ENCODE results near the gene ADCY10. TPM values are rescaled to one million over a fixed set of nuclear protein-coding genes. Genes with fewer than 3 reads are reported as not detected.

The ADCY10 gene
- total and polyA plus RNA-seq, 2 donors (not counting 3 experiments of a cell fraction or from before 2014, with no cell fraction given): not detected

GRCh38 chr1:167762061-167762746 is 151.7 kb downstream of the ADCY10 start:
- DNase-seq (ENCODE audit: low read depth, low spot score): no peak
- intact Hi-C loops (cut with micrococcal nuclease): no loop called here
- no peak overlapping the region for H3K9ac ChIP-seq (replicated peaks; ENCODE audit: extremely low read depth, insufficient read depth, low read length)
- CTCF ChIA-PET: interaction anchor here (0.6 to 0.9 kb wide), 2 partner anchors 42 to 110 kb away, joined by 3 read pairs; no protein-coding TSS in a partner anchor
- peaks cover 47% of the 10 kb centered on the region for H3K79me2 ChIP-seq (ENCODE audit: control insufficient read depth, insufficient read depth, low read length)
- no TSS peak for BruUV-seq (replicated peaks)
- FAIRE-seq: no peak
- dilution Hi-C loops (cut with MboI; ENCODE audit: extremely low pct_ligation_motif_present, low sequenced_read_pairs): no loop called here
- peaks cover 3% of the 10 kb centered on the region for H4K20me1 ChIP-seq (replicated peaks; ENCODE audit: control insufficient read depth, extremely low read depth, insufficient read depth, low read length)
- no peaks in the 10 kb centered on the region for H3K9me1 ChIP-seq (replicated peaks; ENCODE audit: control insufficient read depth, extremely low read depth, insufficient read depth, low read length)
- no peaks in the 10 kb centered on the region for H3K4me1 ChIP-seq (ENCODE audit: control insufficient read depth, extremely low read depth, insufficient read depth, low read length)
- H3K4me3 ChIP-seq (replicated peaks in 1 of 3; ENCODE audit: insufficient read depth in 1 of 3, low read depth in 1 of 3, low read length in 3 of 3): no peak overlapping the region
- no peak overlapping the region for H3K4me2 ChIP-seq (ENCODE audit: insufficient read depth, low read length)
- no peaks in the 10 kb centered on the region for H3K9me3 ChIP-seq (replicated peaks; ENCODE audit: control insufficient read depth, insufficient read depth, low read length)
- H3K36me3 ChIP-seq (ENCODE audit: control insufficient read depth in 2 of 2, extremely low read depth in 1 of 2, insufficient read depth in 2 of 2, low read length in 2 of 2): no peaks in the 10 kb centered on the region
- TF ChIP-seq POLR2A (IDR thresholded peaks at IDR 0.05; ENCODE audit: low read depth, low read length): no peak
- no peak for TF ChIP-seq CTCF (IDR thresholded peaks at IDR 0.05; ENCODE audit: extremely low read depth in 1 of 2, insufficient read depth in 1 of 2, low read depth in 1 of 2, low read length in 2 of 2)
- TF ChIP-seq MYC (IDR thresholded peaks at IDR 0.05; ENCODE audit: low read depth, low read length): no peak
- no peak for TF ChIP-seq JUN (IDR thresholded peaks at IDR 0.05; ENCODE audit: borderline replicate concordance, insufficient read depth, insufficient read length, low read depth)
- no peak for TF ChIP-seq GATA2 (IDR thresholded peaks at IDR 0.05; ENCODE audit: insufficient read depth, insufficient read length, low read depth, low read length)
- no peak for TF ChIP-seq EZH2 (IDR thresholded peaks at IDR 0.05; ENCODE audit: borderline replicate concordance, low read depth, low read length, severe bottlenecking)
- no peak for TF ChIP-seq MAX (IDR thresholded peaks at IDR 0.05; ENCODE audit: insufficient read depth, insufficient read length)
- TF ChIP-seq POLR2AphosphoS5 (IDR thresholded peaks at IDR 0.05; ENCODE audit: insufficient read depth, low read depth, low read length): no peak
- TF ChIP-seq FOS (IDR thresholded peaks at IDR 0.05; ENCODE audit: borderline replicate concordance, insufficient read depth, low read length): no peak
- H3K27me3 ChIP-seq (ENCODE audit: control insufficient read depth in 2 of 2, insufficient read depth in 2 of 2, low read length in 2 of 2): no peaks in the 10 kb centered on the region
- H3K27ac ChIP-seq (ENCODE audit: insufficient read depth, low read depth, low read length): no peak overlapping the region
- POLR2A ChIA-PET: interaction anchor here (0.6 kb wide), 1 partner anchor 35 kb away, joined by 8 read pairs; no protein-coding TSS in a partner anchor
- no peak overlapping the region for H2AFZ ChIP-seq (ENCODE audit: low read depth, low read length)
